ENCODE measurements around the gene CSNK2A1. TPM values are rescaled to one million over a fixed set of nuclear protein-coding genes. Genes with fewer than 3 reads are reported as not detected.

CSNK2A1 gene
- 128 TPM for total RNA-seq (ENCODE audit: unreplicated experiment)
- long read RNA-seq, full-length matches to known transcripts: 29 of 34 reads
- long read RNA-seq, partial matches to known transcripts: 1 of 34 reads
- long read RNA-seq, other reads (novel, unspliced or antisense): 4 of 34 reads

DNA sequence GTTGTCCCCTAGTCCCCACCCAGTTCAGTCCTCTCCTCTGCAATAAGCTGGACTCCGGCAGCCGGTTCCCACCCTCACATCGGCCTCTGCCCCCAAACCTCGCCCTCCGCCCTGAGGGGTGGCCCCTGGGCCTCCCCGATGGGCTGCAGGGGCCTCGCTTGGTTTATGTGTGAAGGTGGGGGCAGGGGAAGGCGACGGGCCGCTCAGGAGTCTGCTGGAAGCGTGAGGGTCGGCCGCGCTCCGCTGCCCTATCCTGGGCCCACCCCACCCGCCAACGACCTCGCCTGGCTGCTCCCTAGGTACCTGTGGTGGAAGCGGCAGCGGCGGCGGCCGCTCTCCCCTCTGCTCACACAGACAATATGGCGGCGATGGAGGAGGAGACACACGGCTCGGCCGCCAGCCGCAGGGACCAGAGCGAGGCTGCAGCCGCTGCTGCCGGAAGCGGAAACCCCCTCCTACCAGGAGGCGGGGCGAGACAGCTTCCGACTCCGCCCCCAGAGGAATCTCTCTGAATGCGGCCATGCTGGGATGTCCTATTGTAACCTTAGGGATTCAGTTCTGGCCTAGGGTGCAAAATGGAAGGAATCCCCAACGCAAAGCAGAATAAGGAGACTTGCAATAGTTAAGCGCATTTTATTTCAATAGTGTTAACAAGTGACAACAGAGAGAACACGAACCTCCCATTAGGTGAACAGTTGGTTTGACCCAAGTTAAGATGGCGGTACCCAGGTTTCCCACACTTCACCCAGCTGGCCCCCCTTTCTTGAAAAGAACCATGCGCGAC, at the start of gene CSNK2A1:
CSNK2A1 (minus strand) TSS at position 422 of the 784 bp plus-strand sequence. CDS start 35,239 bp downstream, outside the sequence.
- no peaks in the 10 kb centered on the region for H3K9me3 Mint-ChIP-seq (ENCODE audit: unreplicated experiment)
- peak within 1 kb of the TSS; percentile 94 for H3K4me3 Mint-ChIP-seq (ENCODE audit: unreplicated experiment)
- peaks cover 14% of the 10 kb centered on the region for H3K36me3 Mint-ChIP-seq (ENCODE audit: low read depth, unreplicated experiment)
- H3K27ac Mint-ChIP-seq (ENCODE audit: unreplicated experiment): peak within 1 kb of the TSS; percentile 91
- peaks cover 4% of the 10 kb centered on the region for H3K27me3 Mint-ChIP-seq (ENCODE audit: unreplicated experiment)
- peak; percentile 96 for DNase-seq (ENCODE audit: low spot score)
- TF ChIP-seq, protein P1, sequence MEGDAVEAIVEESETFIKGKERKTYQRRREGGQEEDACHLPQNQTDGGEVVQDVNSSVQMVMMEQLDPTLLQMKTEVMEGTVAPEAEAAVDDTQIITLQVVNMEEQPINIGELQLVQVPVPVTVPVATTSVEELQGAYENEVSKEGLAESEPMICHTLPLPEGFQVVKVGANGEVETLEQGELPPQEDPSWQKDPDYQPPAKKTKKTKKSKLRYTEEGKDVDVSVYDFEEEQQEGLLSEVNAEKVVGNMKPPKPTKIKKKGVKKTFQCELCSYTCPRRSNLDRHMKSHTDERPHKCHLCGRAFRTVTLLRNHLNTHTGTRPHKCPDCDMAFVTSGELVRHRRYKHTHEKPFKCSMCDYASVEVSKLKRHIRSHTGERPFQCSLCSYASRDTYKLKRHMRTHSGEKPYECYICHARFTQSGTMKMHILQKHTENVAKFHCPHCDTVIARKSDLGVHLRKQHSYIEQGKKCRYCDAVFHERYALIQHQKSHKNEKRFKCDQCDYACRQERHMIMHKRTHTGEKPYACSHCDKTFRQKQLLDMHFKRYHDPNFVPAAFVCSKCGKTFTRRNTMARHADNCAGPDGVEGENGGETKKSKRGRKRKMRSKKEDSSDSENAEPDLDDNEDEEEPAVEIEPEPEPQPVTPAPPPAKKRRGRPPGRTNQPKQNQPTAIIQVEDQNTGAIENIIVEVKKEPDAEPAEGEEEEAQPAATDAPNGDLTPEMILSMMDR (IDR thresholded peaks at IDR 0.05; ENCODE audit: unreplicated experiment): no peak
- peaks cover 18% of the 10 kb centered on the region for H3K4me1 Mint-ChIP-seq (ENCODE audit: unreplicated experiment)

DNA sequence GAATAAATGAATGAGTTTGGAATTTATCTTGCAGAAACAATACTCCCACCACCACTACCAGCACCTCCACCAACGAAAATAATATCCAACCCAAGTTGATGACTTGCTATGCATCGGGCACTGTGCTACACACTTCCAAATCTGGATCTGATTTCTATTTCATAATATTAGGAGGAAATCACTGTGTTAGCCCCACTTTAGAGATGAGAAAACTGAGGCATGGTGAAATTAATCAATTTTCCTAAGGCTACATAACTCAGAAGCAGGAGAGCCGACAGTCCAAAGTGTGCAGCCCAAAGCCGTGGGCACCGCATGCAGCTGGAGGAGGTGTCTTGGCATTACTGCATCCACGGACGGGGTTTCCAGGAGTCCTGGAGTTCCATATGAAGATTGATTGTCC, 48.9 kb upstream of the CSNK2A1 start:
- Mint-ChIP-seq H3K4me1 (ENCODE audit: unreplicated experiment) (peaks cover 9% of the 10 kb centered on the region), H3K4me3 (ENCODE audit: unreplicated experiment) (no peak overlapping the region), H3K27ac (ENCODE audit: unreplicated experiment) (no peak overlapping the region), H3K9me3 (ENCODE audit: unreplicated experiment) (no peaks in the 10 kb centered on the region), H3K36me3 (ENCODE audit: low read depth, unreplicated experiment) (no peaks in the 10 kb centered on the region), H3K27me3 (ENCODE audit: unreplicated experiment) (peaks cover 3% of the 10 kb centered on the region)
- TF ChIP-seq, protein P1 (IDR thresholded peaks at IDR 0.05; ENCODE audit: unreplicated experiment): no peak
- no peak for DNase-seq (ENCODE audit: low spot score)

DNA sequence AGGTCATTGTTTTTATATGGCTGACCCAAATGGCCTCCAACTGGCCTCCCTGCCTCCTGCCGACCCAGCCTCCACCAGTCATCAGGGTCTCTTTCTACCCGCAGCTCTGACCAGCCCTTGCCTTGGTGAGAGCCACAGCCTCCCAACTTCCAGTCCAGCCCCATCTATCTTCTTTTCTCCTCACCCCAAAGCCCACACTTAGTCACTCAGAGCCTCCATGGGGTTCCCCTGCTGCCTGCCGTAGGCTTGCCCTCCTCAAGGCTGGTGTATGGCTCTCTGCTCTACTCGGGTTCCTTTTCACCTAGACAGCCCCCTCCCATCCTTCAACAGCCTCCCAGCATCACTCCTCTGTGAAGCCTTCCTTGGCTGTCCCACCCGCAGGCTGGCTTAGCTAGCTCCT, 48.4 kb upstream of the CSNK2A1 start:
- H3K36me3 Mint-ChIP-seq (ENCODE audit: low read depth, unreplicated experiment): no peaks in the 10 kb centered on the region
- TF ChIP-seq, protein P1 (IDR thresholded peaks at IDR 0.05; ENCODE audit: unreplicated experiment): no peak
- peaks cover 3% of the 10 kb centered on the region for H3K27me3 Mint-ChIP-seq (ENCODE audit: unreplicated experiment)
- H3K9me3 Mint-ChIP-seq (ENCODE audit: unreplicated experiment): no peaks in the 10 kb centered on the region
- no peak overlapping the region for H3K4me3 Mint-ChIP-seq (ENCODE audit: unreplicated experiment)
- no peak for DNase-seq (ENCODE audit: low spot score)
- H3K4me1 Mint-ChIP-seq (ENCODE audit: unreplicated experiment): peaks cover 9% of the 10 kb centered on the region
- no peak overlapping the region for H3K27ac Mint-ChIP-seq (ENCODE audit: unreplicated experiment)

DNA sequence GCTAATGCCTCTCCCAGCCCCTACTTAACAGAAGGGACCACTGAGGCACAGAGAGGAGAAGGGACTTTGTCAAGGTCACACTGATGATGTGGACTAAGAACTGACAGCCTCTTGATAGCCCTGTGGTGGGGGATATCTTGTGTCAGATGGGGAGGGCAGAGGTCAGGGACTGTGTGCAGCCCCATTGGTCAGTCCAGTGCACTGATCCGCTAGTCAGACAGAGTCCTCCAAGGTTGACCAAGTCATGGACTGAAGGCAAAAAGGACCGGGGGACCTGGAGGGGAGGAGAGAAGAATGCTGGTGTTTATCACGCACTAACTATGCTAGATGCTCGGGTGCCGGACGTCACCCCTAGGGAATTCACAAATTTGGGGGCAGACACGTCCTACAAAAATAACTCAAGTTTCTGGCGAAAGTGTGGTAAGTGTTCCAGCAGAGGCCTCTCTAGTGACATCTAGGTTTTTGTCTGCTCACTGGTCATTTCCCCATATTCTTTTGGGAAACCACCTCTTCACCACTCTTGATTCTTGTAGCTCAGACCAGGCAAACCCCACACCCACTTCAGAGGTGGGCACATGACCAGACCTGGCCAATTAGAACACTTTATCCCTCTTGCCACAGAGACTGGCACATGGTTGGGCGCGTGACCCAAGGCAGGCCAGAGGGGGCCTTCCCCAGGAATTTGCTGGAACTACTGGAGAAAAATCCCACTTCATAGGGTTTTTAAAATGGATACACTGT, 45.5 kb upstream of the CSNK2A1 start:
- Mint-ChIP-seq H3K36me3 (ENCODE audit: low read depth, unreplicated experiment) (peaks cover 4% of the 10 kb centered on the region), H3K4me1 (ENCODE audit: unreplicated experiment) (peaks cover 18% of the 10 kb centered on the region), H3K27me3 (ENCODE audit: unreplicated experiment) (peaks cover 3% of the 10 kb centered on the region), H3K9me3 (ENCODE audit: unreplicated experiment) (no peaks in the 10 kb centered on the region), H3K27ac (ENCODE audit: unreplicated experiment) (no peak overlapping the region), H3K4me3 (ENCODE audit: unreplicated experiment) (no peak overlapping the region)
- TF ChIP-seq, protein P1 (IDR thresholded peaks at IDR 0.05; ENCODE audit: unreplicated experiment): no peak
- DNase-seq (ENCODE audit: low spot score): no peak
